Activated naive CD8-positive, alpha-beta T cell (primary cell): Measurements from ENCODE around the gene DYNAP.

ENCODE experiments used
- H3K27ac Mint-ChIP-seq: one replicate; pipeline ENCODE4 v1.8.0; 2021; ENCODE audit warnings: mixed read lengths
- H3K27me3 Mint-ChIP-seq: one replicate; pipeline ENCODE4 v1.8.0; 2021; ENCODE audit warnings: mixed read lengths
- H3K36me3 Mint-ChIP-seq: one replicate; pipeline ENCODE4 v1.8.0; 2021; ENCODE audit warnings: mixed read lengths
- H3K4me1 Mint-ChIP-seq: one replicate; pipeline ENCODE4 v1.8.0; 2021; ENCODE audit warnings: low read depth, mixed read lengths
- H3K4me3 Mint-ChIP-seq: one replicate; pipeline ENCODE4 v1.8.0; 2021; ENCODE audit warnings: mild to moderate bottlenecking, mixed read lengths
- H3K9me3 Mint-ChIP-seq: one replicate; pipeline ENCODE4 v1.8.0; 2021; ENCODE audit warnings: low read depth, mixed read lengths

Gene DYNAP

GRCh38 chr18:54611816-54612215, 20.8 kb downstream of the DYNAP start:
- Mint-ChIP-seq H3K4me3 (no peak overlapping the region), H3K9me3 (peaks cover 3% of the 10 kb centered on the region), H3K27ac (no peak overlapping the region), H3K27me3 (no peaks in the 10 kb centered on the region), H3K4me1 (peaks cover 3% of the 10 kb centered on the region), H3K36me3 (no peaks in the 10 kb centered on the region)

- peaks cover 3% of the 10 kb centered on the region for H3K4me1 Mint-ChIP-seq
- H3K36me3 Mint-ChIP-seq: no peaks in the 10 kb centered on the region
- no peaks in the 10 kb centered on the region for H3K27me3 Mint-ChIP-seq
- peaks cover 3% of the 10 kb centered on the region for H3K9me3 Mint-ChIP-seq
- H3K27ac Mint-ChIP-seq: no peak overlapping the region
- no peak overlapping the region for H3K4me3 Mint-ChIP-seq
These were observed 21.2 kb downstream of the DYNAP start for GRCh38 chr18:54612237-54612636.

GRCh38 chr18:54613174-54613573, 22.1 kb downstream of the DYNAP start:
- Mint-ChIP-seq H3K27me3 (no peaks in the 10 kb centered on the region), H3K4me3 (no peak overlapping the region), H3K4me1 (peaks cover under 1% of the 10 kb centered on the region), H3K9me3 (peaks cover 3% of the 10 kb centered on the region), H3K27ac (no peak overlapping the region), H3K36me3 (no peaks in the 10 kb centered on the region)

DNA sequence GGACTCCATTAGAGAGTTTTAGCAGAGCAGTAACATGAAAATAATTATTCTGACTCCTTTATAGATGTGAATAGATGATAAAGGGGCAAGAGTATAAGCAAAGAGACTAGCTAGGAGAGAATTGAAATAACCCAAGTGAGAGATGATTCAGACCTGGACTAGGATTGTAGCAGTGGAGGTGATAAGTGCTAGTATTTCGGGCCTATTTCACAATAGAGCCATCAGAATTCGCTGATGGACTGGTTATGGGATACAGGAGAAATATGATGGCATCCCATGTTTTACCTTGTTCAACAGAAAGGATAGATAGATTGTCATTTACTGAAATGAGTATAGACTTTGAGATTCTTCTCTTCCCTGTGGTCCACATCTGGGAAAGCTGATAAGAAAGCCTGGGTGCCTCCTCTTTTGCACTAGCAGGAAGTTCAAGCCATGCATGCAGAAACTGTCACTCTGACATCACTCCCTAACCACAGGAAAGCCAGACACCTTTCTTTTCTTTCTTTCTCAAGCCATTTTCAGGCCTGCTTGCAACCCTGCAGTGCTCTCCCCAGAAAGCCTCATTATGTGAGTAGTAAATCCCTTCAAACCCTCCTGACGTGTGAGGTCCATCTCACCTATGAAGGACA, 25.3 kb downstream of the DYNAP start:
- no peaks in the 10 kb centered on the region for H3K4me1 Mint-ChIP-seq
- H3K4me3 Mint-ChIP-seq: no peak overlapping the region
- peaks cover 7% of the 10 kb centered on the region for H3K9me3 Mint-ChIP-seq

DNA sequence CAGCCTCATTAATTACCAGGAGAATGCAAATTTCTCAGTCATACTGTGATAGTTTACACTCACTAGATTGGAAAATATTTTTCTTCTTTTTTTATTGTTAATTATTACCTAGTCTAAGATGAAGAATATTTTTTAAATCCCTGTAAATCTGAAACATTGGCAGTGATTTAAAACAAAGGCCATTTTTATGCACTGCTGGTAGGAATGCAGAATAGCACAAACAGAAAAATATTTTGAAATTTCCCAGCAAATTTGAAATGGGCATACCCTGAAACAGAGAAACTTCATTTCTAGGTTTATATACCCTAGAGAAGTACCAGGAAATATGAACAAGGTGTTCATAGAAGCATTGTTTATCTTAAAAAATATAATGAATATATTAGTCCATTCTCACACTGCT, 31.0 kb downstream of the DYNAP start:
- Mint-ChIP-seq H3K36me3 (peaks cover 2% of the 10 kb centered on the region), H3K27me3 (peaks cover 9% of the 10 kb centered on the region), H3K4me3 (no peak overlapping the region), H3K4me1 (no peaks in the 10 kb centered on the region), H3K27ac (no peak overlapping the region), H3K9me3 (peaks cover 4% of the 10 kb centered on the region)

More for the DNA sequence above, 25.3 kb downstream of the DYNAP start:
- H3K27me3 Mint-ChIP-seq: peaks cover 9% of the 10 kb centered on the region
- peaks cover 2% of the 10 kb centered on the region for H3K36me3 Mint-ChIP-seq
- no peak overlapping the region for H3K27ac Mint-ChIP-seq

GRCh38 chr18:54626779-54627178, 35.7 kb downstream of the DYNAP start:
- Mint-ChIP-seq H3K4me3 (no peak overlapping the region), H3K27ac (no peak overlapping the region), H3K4me1 (no peaks in the 10 kb centered on the region), H3K27me3 (no peaks in the 10 kb centered on the region), H3K36me3 (no peaks in the 10 kb centered on the region), H3K9me3 (peaks cover 11% of the 10 kb centered on the region)

DNA sequence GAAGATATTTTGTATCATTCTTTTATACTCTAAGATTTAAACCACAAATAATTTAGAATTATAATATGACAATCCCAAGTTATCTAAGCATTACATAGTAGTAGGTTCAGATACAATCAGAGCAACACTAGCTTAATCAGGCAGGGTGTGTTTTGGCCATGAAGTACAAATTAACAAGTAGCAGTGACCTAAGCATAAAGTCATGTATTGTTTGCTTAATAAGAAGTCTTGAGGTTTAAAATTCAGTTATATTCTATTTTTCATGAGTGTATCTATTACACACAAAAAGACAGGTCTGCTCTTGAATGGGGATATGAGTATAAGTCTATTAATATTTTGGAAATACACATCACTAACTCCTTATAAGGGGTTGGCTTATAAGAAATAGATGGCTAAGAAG, 39.9 kb downstream of the DYNAP start:
- H3K4me1 Mint-ChIP-seq: no peaks in the 10 kb centered on the region
- peaks cover 2% of the 10 kb centered on the region for H3K27me3 Mint-ChIP-seq
- H3K4me3 Mint-ChIP-seq: no peak overlapping the region
- H3K27ac Mint-ChIP-seq: no peak overlapping the region
- H3K36me3 Mint-ChIP-seq: no peaks in the 10 kb centered on the region
- peaks cover 11% of the 10 kb centered on the region for H3K9me3 Mint-ChIP-seq

DNA sequence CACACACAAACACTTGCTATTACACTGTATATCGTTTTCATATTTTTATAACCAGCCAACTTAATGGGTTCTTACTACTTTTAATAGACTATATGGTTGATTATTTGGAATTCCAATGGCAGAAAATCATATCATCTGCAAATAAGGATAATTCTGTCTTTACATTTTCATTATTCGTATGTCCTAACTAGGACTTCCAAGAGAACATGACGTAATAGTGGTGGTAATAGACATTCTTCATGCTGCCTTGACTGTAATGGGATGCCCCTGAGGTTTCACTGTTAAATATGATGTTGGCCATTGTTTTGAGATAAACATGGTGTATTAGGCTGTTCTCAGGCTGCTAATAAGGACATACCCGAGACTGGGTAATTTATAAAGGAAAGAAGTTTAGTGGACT, 45.2 kb downstream of the DYNAP start:
- peaks cover 2% of the 10 kb centered on the region for H3K27me3 Mint-ChIP-seq
- H3K27ac Mint-ChIP-seq: no peak overlapping the region
- H3K4me3 Mint-ChIP-seq: no peak overlapping the region
- no peaks in the 10 kb centered on the region for H3K9me3 Mint-ChIP-seq
- no peaks in the 10 kb centered on the region for H3K36me3 Mint-ChIP-seq
- no peaks in the 10 kb centered on the region for H3K4me1 Mint-ChIP-seq

DNA sequence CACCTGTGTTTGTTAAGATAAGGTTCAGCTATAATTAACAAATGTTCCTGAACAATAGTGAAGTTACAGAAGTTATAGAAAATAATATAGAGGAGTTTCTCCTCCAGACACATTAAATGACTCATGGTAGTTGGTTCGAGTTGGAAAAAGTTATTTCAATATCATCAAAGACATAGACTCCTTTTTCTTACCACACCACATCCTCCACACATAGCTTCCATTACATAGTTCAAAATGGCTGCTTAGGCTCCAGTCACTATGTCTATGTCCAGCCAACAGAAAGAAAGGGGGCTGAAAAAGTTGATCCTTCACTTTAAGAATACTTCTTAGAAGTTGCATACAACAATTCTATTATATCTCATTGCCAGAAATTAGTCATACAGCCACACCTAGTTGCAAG, 50.7 kb downstream of the DYNAP start:
- Mint-ChIP-seq H3K4me3 (no peak overlapping the region), H3K36me3 (no peaks in the 10 kb centered on the region), H3K9me3 (no peaks in the 10 kb centered on the region), H3K4me1 (no peaks in the 10 kb centered on the region), H3K27ac (no peak overlapping the region), H3K27me3 (peaks cover 2% of the 10 kb centered on the region)

DNA sequence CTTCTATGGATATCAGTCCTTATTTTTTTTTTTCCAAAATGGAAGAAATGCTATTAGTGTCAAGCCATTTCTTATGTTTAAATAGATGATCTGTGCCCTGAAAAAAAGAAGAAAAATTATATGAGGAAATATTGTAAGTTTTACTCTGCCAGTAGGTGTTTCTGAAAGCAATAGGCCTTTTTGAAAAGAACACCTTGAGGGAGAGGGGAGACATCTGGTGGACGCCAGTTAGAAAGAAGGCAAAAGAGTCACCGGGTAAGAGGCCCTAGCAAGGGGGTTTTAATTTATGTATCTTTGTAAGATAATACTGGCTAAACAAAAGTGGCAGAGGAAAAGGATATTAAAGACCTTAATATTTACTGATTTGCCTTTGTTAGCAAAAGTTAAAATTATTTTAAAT, 56.1 kb downstream of the DYNAP start:
- Mint-ChIP-seq H3K27ac (no peak overlapping the region), H3K27me3 (peaks cover 2% of the 10 kb centered on the region), H3K4me1 (no peaks in the 10 kb centered on the region), H3K9me3 (no peaks in the 10 kb centered on the region), H3K4me3 (no peak overlapping the region), H3K36me3 (no peaks in the 10 kb centered on the region)
